Measurements from ENCODE around the gene ADGRB2. TPM values are rescaled to one million over a fixed set of nuclear protein-coding genes. Genes with fewer than 3 reads are reported as not detected.
A peak's percentile ranks its signal among the peaks of the same experiment; 100 is the strongest.

ADGRB2 gene
- total and polyA plus RNA-seq, 9 donors: 12.5 to 21.7 (median 19.0) TPM

DNA sequence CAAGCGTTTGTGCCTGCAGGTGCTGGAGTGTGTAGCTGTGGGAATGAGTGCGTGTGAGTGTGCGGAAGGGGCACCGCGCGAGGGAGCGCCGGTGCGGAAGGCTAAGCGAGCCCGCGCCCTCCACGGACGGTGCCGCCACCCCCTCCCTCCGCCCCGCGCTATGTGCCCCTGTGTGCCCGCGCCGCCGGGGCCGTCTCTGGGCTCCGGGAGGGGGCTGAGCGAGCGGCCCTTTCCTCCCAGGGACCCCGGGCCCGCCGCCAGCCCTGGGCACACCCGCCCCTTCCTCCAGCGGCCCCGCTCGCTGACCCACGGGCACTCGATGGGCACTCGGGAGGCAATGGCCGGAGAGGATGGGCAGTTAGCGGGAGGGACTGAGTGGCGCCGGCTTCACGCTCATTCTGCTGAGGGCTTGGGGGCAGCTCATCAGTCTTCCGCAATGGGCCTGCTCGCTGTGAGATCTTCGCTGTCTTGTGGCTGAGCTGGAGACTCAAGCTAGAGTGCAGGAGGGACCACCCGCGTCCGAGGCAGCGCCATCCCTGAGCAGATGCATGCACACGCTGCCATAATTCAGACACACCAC, 8.6 kb upstream of the ADGRB2 start:
- Histone ChIP-seq H3K4me3 (ENCODE audit: low read length) (no peak overlapping the region), H3K4me1 (ENCODE audit: control insufficient read depth, insufficient read depth, low read length) (peaks cover 47% of the 10 kb centered on the region), H3K9me3 (replicated peaks; ENCODE audit: control insufficient read depth, low read depth, low read length) (no peaks in the 10 kb centered on the region), H3K36me3 (ENCODE audit: control insufficient read depth, insufficient read depth, low read length) (no peaks in the 10 kb centered on the region), H3K27ac (ENCODE audit: low read length) (no peak overlapping the region), H3K27me3 (ENCODE audit: control insufficient read depth, insufficient read depth, low read length) (peaks cover 61% of the 10 kb centered on the region)
- no peak for DNase-seq
- 13% methylated on average over 49 of the region's 49 CpGs for WGBS (ENCODE audit: insufficient coverage)

DNA sequence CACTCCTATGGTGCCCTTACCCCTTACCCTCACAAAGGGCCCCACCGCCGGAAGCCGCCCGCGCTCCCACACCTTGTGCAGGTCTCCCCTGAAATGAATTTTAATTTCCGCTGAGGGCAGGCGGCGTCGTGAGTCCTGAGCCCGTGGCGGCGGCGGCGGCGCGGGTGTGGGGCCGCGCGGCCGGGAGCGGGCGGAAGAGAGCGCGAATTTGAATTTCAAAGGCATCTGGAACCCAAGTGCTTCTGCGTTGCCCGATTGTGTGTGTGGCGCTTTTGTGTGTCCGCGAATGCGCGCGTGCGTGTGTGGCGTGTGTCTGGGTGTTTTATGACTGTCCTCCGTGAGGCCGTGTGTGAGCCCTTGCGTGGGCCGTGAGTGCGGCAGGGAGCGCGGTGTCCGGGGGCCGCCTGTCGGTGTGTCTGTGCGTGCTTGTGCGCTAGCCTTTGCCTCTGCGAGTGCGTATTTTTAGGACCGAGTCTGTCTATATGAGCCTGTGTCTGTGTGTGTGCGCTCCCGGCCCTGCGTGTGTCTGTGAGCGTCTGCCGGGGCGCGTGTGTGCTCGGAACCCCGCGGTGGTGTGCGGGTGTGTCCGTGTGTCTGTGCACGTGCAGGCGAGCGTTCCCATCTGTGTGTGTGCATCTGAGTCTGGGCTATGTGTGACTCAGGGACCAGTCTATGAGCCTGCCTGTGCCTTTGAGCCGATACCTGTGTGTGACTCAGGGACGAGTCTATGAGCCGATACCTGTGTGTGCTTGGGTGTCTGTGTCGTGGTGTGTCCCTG, 7.9 kb upstream of the ADGRB2 start:
- no peak for DNase-seq
- Histone ChIP-seq H3K27ac (ENCODE audit: low read length) (no peak overlapping the region), H3K27me3 (ENCODE audit: control insufficient read depth, insufficient read depth, low read length) (peaks cover 61% of the 10 kb centered on the region), H3K9me3 (replicated peaks; ENCODE audit: control insufficient read depth, low read depth, low read length) (no peaks in the 10 kb centered on the region), H3K4me3 (ENCODE audit: low read length) (peak overlapping the region; percentile 15), H3K4me1 (ENCODE audit: control insufficient read depth, insufficient read depth, low read length) (peaks cover 42% of the 10 kb centered on the region), H3K36me3 (ENCODE audit: control insufficient read depth, insufficient read depth, low read length) (no peaks in the 10 kb centered on the region)
- WGBS (ENCODE audit: insufficient coverage): 3% methylated on average over 55 of the region's 68 CpGs

GRCh38 chr1:31769720-31770390, 5.7 kb upstream of the ADGRB2 start:
- no peak for DNase-seq
- Histone ChIP-seq H3K27ac (ENCODE audit: low read length) (no peak overlapping the region), H3K4me3 (ENCODE audit: low read length) (no peak overlapping the region), H3K9me3 (replicated peaks; ENCODE audit: control insufficient read depth, low read depth, low read length) (no peaks in the 10 kb centered on the region), H3K36me3 (ENCODE audit: control insufficient read depth, insufficient read depth, low read length) (no peaks in the 10 kb centered on the region), H3K27me3 (ENCODE audit: control insufficient read depth, insufficient read depth, low read length) (peaks cover 64% of the 10 kb centered on the region), H3K4me1 (ENCODE audit: control insufficient read depth, insufficient read depth, low read length) (peaks cover 31% of the 10 kb centered on the region)
- 56% methylated on average over 8 of the region's 12 CpGs for WGBS (ENCODE audit: insufficient coverage)

DNA sequence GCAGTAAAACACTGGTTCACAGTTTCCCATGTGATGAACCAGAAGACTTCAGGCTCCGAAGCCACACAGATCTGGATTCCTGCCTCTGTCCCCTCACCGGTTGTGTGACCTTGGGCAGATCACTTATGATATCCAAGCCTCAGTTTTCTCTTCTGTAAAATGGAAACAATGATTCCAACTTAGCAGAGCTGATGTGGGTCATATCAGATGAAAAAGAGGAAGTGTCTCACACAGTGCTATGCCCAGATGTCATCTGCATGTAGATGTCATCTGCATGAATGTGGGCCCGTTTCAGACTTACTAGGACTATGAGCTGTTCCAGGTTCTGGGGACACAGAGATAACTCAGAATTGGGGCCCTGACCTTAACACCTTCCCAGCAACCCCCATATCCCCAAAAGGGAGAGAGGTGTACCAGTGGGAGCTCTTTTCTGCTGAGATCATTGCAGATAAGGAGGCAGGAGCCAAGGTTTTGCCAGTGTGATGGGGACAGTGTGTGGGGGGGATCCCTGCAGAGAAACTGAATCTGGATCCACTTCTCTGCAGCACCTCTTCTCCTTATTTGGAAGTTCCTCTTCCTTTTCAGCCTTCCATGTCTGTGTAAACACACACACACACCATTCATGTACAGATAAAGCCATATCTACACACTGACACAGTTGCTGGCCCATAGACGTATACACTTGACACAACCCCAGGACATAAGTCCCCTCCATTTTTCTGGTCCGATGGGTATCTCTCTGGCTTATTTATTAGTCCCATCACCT, 5.0 kb upstream of the ADGRB2 start:
- H3K4me1 ChIP-seq (ENCODE audit: control insufficient read depth, insufficient read depth, low read length): peaks cover 37% of the 10 kb centered on the region
- no peaks in the 10 kb centered on the region for H3K9me3 ChIP-seq (replicated peaks; ENCODE audit: control insufficient read depth, low read depth, low read length)
- peaks cover 63% of the 10 kb centered on the region for H3K27me3 ChIP-seq (ENCODE audit: control insufficient read depth, insufficient read depth, low read length)
- H3K4me3 ChIP-seq (ENCODE audit: low read length): no peak overlapping the region
- H3K36me3 ChIP-seq (ENCODE audit: control insufficient read depth, insufficient read depth, low read length): no peaks in the 10 kb centered on the region
- no peak for DNase-seq
- no peak overlapping the region for H3K27ac ChIP-seq (ENCODE audit: low read length)
- WGBS (ENCODE audit: insufficient coverage): 61% methylated on average over 4 of the region's 5 CpGs

- Histone ChIP-seq H3K27ac (ENCODE audit: low read length) (no peak overlapping the region), H3K36me3 (ENCODE audit: control insufficient read depth, insufficient read depth, low read length) (no peaks in the 10 kb centered on the region), H3K27me3 (ENCODE audit: control insufficient read depth, insufficient read depth, low read length) (peaks cover 61% of the 10 kb centered on the region), H3K4me1 (ENCODE audit: control insufficient read depth, insufficient read depth, low read length) (peaks cover 40% of the 10 kb centered on the region), H3K4me3 (ENCODE audit: low read length) (no peak overlapping the region), H3K9me3 (replicated peaks; ENCODE audit: control insufficient read depth, low read depth, low read length) (no peaks in the 10 kb centered on the region)
- WGBS (ENCODE audit: insufficient coverage): 50% methylated on average over 1 of the region's 2 CpGs
- DNase-seq: no peak
Observed at GRCh38 chr1:31768407-31768907, 4.3 kb upstream of the ADGRB2 start.

DNA sequence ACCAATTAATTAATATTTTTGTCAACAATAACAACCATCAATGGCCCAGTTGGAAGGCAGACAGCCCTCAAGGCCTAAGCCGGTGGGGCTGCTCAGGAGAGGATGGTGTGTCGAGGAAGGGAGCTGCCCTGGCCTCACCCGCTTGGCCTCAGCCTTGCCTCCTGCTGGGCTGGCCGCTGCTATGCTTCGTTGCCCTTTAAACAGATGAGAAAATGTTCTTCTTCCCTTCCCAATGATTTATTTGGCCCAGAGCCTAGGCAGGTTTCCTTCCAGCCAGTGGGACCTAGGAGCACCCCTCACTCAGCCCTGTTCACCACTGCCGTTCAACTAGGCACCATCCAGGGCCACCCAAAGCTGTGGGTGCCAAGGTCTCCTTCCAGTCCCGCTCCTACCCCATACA, 3.1 kb upstream of the ADGRB2 start:
- no peak overlapping the region for H3K4me3 ChIP-seq (ENCODE audit: low read length)
- peaks cover 61% of the 10 kb centered on the region for H3K27me3 ChIP-seq (ENCODE audit: control insufficient read depth, insufficient read depth, low read length)
- no peak for DNase-seq
- H3K27ac ChIP-seq (ENCODE audit: low read length): no peak overlapping the region
- no peaks in the 10 kb centered on the region for H3K9me3 ChIP-seq (replicated peaks; ENCODE audit: control insufficient read depth, low read depth, low read length)
- H3K4me1 ChIP-seq (ENCODE audit: control insufficient read depth, insufficient read depth, low read length): peaks cover 40% of the 10 kb centered on the region
- WGBS (ENCODE audit: insufficient coverage): 64% methylated on average over 6 of the region's 7 CpGs
- no peaks in the 10 kb centered on the region for H3K36me3 ChIP-seq (ENCODE audit: control insufficient read depth, insufficient read depth, low read length)

DNA sequence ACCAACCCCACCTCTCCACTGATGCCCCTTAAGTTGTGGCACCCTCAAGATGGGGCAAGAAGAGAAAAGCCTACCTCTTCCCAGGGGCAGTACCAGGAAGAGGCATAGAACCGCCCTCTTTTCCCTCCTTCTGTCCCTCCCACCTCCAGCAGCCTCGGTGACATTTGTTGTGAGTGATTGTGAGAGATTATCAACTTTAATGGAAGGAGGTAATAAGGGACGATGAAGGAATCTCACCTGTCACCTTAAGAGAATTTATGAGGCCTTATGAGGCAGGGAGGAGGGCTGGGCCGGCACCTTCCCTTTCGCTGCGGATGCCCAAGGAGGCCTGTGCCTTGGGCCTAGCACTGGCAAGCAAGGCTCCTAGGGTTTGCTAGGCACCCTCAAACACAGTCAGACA, 1.4 kb upstream of the ADGRB2 start:
- H3K27ac ChIP-seq (ENCODE audit: low read length): no peak overlapping the region
- peaks cover 53% of the 10 kb centered on the region for H3K27me3 ChIP-seq (ENCODE audit: control insufficient read depth, insufficient read depth, low read length)
- no peak overlapping the region for H3K4me3 ChIP-seq (ENCODE audit: low read length)
- H3K36me3 ChIP-seq (ENCODE audit: control insufficient read depth, insufficient read depth, low read length): no peaks in the 10 kb centered on the region
- 80% methylated on average over 2 of the region's 6 CpGs for WGBS (ENCODE audit: insufficient coverage)
- H3K9me3 ChIP-seq (replicated peaks; ENCODE audit: control insufficient read depth, low read depth, low read length): no peaks in the 10 kb centered on the region
- no peak for DNase-seq
- H3K4me1 ChIP-seq (ENCODE audit: control insufficient read depth, insufficient read depth, low read length): peaks cover 49% of the 10 kb centered on the region

- Histone ChIP-seq H3K27me3 (ENCODE audit: control insufficient read depth, insufficient read depth, low read length) (peaks cover 52% of the 10 kb centered on the region), H3K4me1 (ENCODE audit: control insufficient read depth, insufficient read depth, low read length) (peaks cover 51% of the 10 kb centered on the region), H3K9me3 (replicated peaks; ENCODE audit: control insufficient read depth, low read depth, low read length) (no peaks in the 10 kb centered on the region), H3K27ac (ENCODE audit: low read length) (no peak overlapping the region), H3K36me3 (ENCODE audit: control insufficient read depth, insufficient read depth, low read length) (no peaks in the 10 kb centered on the region), H3K4me3 (ENCODE audit: low read length) (no peak overlapping the region)
- no peak for DNase-seq
- WGBS (ENCODE audit: insufficient coverage): 28% methylated on average over 4 of the region's 5 CpGs
Observed at GRCh38 chr1:31765041-31765467, 914 bp upstream of the ADGRB2 start.

DNA sequence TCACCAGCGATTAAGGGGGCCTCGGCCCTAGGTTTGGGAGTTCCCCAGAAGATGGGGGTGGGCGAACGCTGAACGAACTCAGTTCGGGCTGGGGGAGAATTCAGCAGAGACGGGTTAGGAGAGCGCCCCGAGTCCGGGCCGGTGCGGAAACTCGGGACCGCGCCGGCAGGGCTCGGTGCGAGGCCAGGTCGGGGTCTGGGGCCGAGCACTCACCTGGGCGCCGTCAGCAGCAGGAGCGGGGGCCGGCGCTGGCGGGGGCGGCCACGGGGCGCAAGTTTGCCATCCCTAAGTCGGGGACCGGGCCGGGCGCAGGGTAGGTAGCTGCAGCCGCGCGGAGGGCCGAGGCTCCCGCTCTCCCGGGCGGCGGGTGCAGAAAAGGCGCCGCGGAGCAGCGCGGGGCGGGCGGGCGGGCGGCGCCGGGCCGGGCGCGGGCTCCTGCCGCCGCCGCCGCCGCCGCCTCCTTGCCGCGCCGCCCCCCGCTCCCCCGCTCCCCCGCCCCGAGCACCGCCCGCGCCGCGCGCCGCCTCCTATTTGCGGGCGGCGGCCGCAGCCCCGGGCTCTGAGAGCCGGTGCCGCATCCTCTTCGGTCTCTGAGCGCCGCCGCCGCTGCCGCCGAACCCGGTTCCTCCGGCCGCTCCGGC, 349 bp downstream of the ADGRB2 start:
- H3K27ac ChIP-seq (ENCODE audit: low read length): no peak overlapping the region
- WGBS (ENCODE audit: insufficient coverage): under 1% methylated on average over 86 of the region's 93 CpGs
- H3K9me3 ChIP-seq (replicated peaks; ENCODE audit: control insufficient read depth, low read depth, low read length): no peaks in the 10 kb centered on the region
- no peaks in the 10 kb centered on the region for H3K36me3 ChIP-seq (ENCODE audit: control insufficient read depth, insufficient read depth, low read length)
- DNase-seq: no peak
- H3K4me3 ChIP-seq (ENCODE audit: low read length): peak overlapping the region; percentile 45
- peaks cover 49% of the 10 kb centered on the region for H3K27me3 ChIP-seq (ENCODE audit: control insufficient read depth, insufficient read depth, low read length)
- H3K4me1 ChIP-seq (ENCODE audit: control insufficient read depth, insufficient read depth, low read length): peaks cover 55% of the 10 kb centered on the region

All from muscle of leg (tissue), 11 donors.